BJ (cell line): Measurements from ENCODE around the gene SERPINB2. TPM values are rescaled to one million over a fixed set of nuclear protein-coding genes. Genes with fewer than 3 reads are reported as not detected.

ENCODE experiments used
- CTCF ChIA-PET: fragments of 350-600 bp; formaldehyde crosslinking; extraction: SDS; loops from one replicate; lab custom pipeline; 2021; ENCODE audit warnings: antibody characterized with exemption, inconsistent platforms; lab: Yijun Ruan, JAX
- POLR2A ChIA-PET: fragments of 300-600 bp; sonication (Branson Sonifier 250); formaldehyde crosslinking; extraction: SDS; loops from one replicate; lab custom pipeline; 2021; ENCODE audit warnings: antibody characterized with exemption; lab: Charles Lee
- DNase-seq: peaks from one replicate; pipeline ENCODE4 v3.0.0-alpha.2; 2011; ENCODE audit warnings: low read depth
- H3K27me3 ChIP-seq: 2 replicates; pipeline ENCODE4 v1.6.0; 2011; ENCODE audit warnings: low read length; ENCODE audit not compliant: control insufficient read depth, insufficient read depth
- H3K36me3 ChIP-seq: 2 replicates; pipeline ENCODE4 v1.5.1; 2011; ENCODE audit warnings: low read length; ENCODE audit not compliant: control insufficient read depth, insufficient read depth
- H3K4me3 ChIP-seq: 2 replicates; pipeline ENCODE4 v1.5.1; 2011; ENCODE audit warnings: low read depth, mild to moderate bottlenecking, control low read depth, low read length
- CTCF ChIP-seq: IDR thresholded peaks from 2 replicates; pipeline ENCODE4 v1.5.1; 2011; ENCODE audit warnings: low read depth, mild to moderate bottlenecking, control low read depth, inconsistent platforms, low read length, moderate library complexity; ENCODE audit not compliant: insufficient read depth
- polyA minus RNA-seq: library from RNA; depleted of rRNA, polyadenylated mRNA; stranded (reverse); fragments of >200 nt; gene quantifications from 2 replicates; pipeline ENCODE4 v1.2.3, GENCODE V29; 2011; rRNA and poly(A)+ RNA removed
- polyA plus RNA-seq: library from polyadenylated mRNA; depleted of rRNA; stranded (reverse); fragments of >200 nt; gene quantifications from 2 replicates; pipeline ENCODE4 v1.2.3, GENCODE V29; 2011; rRNA removed

SERPINB2 gene, protein sequence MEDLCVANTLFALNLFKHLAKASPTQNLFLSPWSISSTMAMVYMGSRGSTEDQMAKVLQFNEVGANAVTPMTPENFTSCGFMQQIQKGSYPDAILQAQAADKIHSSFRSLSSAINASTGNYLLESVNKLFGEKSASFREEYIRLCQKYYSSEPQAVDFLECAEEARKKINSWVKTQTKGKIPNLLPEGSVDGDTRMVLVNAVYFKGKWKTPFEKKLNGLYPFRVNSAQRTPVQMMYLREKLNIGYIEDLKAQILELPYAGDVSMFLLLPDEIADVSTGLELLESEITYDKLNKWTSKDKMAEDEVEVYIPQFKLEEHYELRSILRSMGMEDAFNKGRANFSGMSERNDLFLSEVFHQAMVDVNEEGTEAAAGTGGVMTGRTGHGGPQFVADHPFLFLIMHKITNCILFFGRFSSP
- polyA plus RNA-seq (15.2 and 22.1 TPM in 2 replicates), polyA minus RNA-seq (2.9 and 4.8 TPM in 2 replicates)

DNA sequence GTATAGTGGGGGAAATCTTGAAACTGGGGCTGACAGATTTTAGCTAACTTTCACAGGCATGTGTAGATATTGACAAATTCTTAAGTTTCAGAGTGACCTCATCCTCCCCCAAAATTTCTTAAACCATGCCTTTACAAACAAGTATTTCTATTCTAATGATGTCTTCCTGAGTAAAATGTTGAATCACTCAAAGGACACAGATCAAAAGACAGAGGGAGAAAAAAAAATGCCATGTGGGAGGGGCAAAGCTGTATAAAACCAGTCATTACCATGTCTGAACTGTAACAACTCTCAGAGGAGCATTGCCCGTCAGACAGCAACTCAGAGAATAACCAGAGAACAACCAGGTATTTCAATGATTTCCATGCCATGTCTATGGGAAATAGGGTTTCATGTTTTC is at the start of gene SERPINB2:
Gene SERPINB2, plus strand, starts transcription at position 282 of the 400 bp plus-strand sequence. CDS start 3,740 bp downstream, outside the sequence.
- no peak within 1 kb of the TSS for H3K4me3 ChIP-seq
- TF ChIP-seq CTCF = no peak
- no peak for DNase-seq
- ChIA-PET CTCF (interaction anchor here (0.6 to 1.4 kb wide), 2 partner anchors 21 to 476 kb away, joined by 3 read pairs; no protein-coding TSS in a partner anchor), POLR2A (no interaction called here)
- no peaks in the 10 kb centered on the region for H3K27me3 ChIP-seq
- H3K36me3 ChIP-seq = no peaks in the 10 kb centered on the region

DNA sequence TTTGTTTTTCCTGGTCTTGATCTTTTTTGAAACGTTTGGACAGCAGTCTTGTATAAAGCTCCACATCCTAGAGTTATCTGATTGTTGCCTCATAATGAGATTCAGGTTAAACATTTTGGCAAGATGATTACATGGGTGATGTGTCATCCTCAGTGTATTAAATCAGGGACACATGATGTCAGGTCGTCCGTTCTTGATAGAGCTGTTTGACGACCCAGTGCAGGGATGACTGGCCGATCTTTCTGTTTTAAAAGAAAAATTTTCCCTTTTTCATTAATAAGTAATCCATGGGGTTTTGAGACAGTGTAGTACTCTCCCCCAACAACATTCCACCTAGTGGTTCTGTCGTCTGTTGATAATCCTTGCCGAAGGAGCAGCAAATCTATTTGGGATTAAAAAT is 44.5 kb upstream of the SERPINB2 start:
- Histone ChIP-seq H3K27me3 (no peaks in the 10 kb centered on the region), H3K36me3 (no peaks in the 10 kb centered on the region), H3K4me3 (no peak overlapping the region)
- DNase-seq = no peak
- POLR2A ChIA-PET = no interaction called here
- no peak for TF ChIP-seq CTCF
- CTCF ChIA-PET = interaction anchor here (0.7 to 6.6 kb wide), 22 partner anchors 12 to 335 kb away, joined by 3 to 99 read pairs (median 4); no protein-coding TSS in a partner anchor

DNA sequence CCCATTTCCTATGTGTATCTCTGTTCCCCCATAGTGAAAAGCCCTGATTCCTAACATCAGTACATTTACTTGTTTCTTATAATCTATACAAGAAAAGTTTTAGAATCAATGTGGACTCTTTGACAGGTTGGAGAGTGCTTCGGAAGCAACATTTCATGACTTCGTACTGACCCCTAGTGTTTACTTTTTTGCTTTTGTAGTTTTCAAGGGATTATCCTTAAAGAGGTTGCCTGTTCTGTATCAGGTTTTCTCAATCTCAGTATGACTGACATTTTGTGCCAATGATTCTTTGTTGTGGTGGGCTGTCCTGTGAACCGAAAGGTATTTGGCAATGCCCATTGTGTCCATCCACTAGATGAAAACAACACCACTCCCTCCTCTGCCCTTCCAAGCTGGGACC is 43.3 kb upstream of the SERPINB2 start:
- DNase-seq = no peak
- Histone ChIP-seq H3K4me3 (no peak overlapping the region), H3K36me3 (no peaks in the 10 kb centered on the region), H3K27me3 (no peaks in the 10 kb centered on the region)
- TF ChIP-seq CTCF = peak; percentile 60
- ChIA-PET POLR2A (no interaction called here), CTCF (interaction anchor here (0.5 to 6.6 kb wide), 22 partner anchors 13 to 498 kb away, joined by 3 to 99 read pairs (median 5); no protein-coding TSS in a partner anchor)

DNA sequence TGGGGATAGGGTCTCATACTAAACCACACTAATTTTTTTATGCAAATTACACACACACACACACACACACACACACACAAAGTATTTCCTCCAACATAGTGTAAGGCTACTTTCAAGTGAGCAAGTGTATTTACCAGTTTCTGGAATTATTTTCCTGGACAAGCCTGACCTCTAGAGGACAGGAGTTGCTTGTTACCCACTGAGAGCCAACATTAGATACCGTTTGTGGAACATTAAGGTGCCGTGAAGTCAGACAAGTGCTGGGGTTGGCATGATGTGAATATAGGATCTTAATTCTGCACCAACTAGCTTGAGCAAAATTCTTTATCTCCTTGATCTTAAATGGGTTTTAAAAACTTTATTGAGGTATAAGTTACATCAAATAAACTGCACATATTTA is 39.3 kb upstream of the SERPINB2 start:
- ChIA-PET CTCF (interaction anchor here (0.7 to 6.6 kb wide), 15 partner anchors 21 to 716 kb away, joined by 3 to 99 read pairs (median 5); no protein-coding TSS in a partner anchor), POLR2A (no interaction called here)
- no peaks in the 10 kb centered on the region for H3K27me3 ChIP-seq
- no peak overlapping the region for H3K4me3 ChIP-seq
- no peaks in the 10 kb centered on the region for H3K36me3 ChIP-seq
- TF ChIP-seq CTCF = peak; percentile 73
- no peak for DNase-seq

DNA sequence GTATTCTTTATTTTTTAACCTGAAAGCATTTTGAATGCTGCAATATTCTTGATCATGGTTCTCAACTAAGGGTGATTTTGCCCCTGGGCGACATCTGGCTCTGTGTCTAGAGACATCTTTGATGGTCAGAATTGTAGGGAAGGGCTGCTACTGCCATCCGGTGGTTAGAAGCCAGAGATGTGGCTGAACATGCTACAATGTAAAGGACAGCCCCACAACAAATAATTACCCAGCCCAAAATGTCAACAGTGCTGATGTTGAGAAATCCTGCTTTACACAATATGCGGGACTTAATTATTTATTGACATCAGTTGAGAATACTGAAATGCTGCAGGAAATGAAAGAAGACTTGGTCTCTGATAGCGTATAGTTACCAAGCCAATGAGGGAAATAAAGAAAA is 37.5 kb upstream of the SERPINB2 start:
- DNase-seq = no peak
- H3K27me3 ChIP-seq = no peaks in the 10 kb centered on the region
- ChIA-PET POLR2A (no interaction called here), CTCF (interaction anchor here (0.8 kb wide), 1 partner anchor 332 kb away, joined by 3 read pairs; no protein-coding TSS in a partner anchor)
- TF ChIP-seq CTCF = peak; percentile 70
- H3K36me3 ChIP-seq = no peaks in the 10 kb centered on the region
- H3K4me3 ChIP-seq = no peak overlapping the region
